Measurements from ENCODE around the gene RPUSD1. TPM values are rescaled to one million over a fixed set of nuclear protein-coding genes. Genes with fewer than 3 reads are reported as not detected.

The RPUSD1 gene
- total RNA-seq, 4 donors from 2014 or later: 16.1 to 71.4 (median 24.8) TPM

- Histone ChIP-seq H3K4me1 (peaks cover 7 to 20% (median 14%) of the 10 kb centered on the region in 4 donors), H3K36me3 (peaks cover 0 to 2% (median 0%) of the 10 kb centered on the region in 4 donors), H3K9me3 (no peaks in the 10 kb centered on the region), H3K27ac (peak overlapping the region; percentile 75 to 87 (median 81)), H3K27me3 (peaks cover 3% of the 10 kb centered on the region), H3K4me3 (peak overlapping the region; percentile 78 to 86 (median 84))
- WGBS, 2 donors (ENCODE audit: low coverage in 1 of 2): 0% methylated on average over 13 of the region's 22 CpGs; no CpG with 5 or more reads in 1 of the 2 donors
- in situ Hi-C loops (cut with MboI; ENCODE audit: low pct_ligation_motif_present in 1 of 4, low pct_unique_long_range_greater_than_20kb in 1 of 4, low sequenced_read_pairs in 3 of 4) (no loop called here), intact Hi-C loops (cut with DNase I; ENCODE audit: low total_unique reads) (loop anchor here (2.0 kb wide), 1 partner anchor 28 kb away; no protein-coding TSS in a partner anchor)
- no peak for TF ChIP-seq EP300 (IDR thresholded peaks at IDR 0.05; ENCODE audit: low read depth)
- TF ChIP-seq POLR2AphosphoS5 (IDR thresholded peaks at IDR 0.05): no peak
- no peak for TF ChIP-seq POLR2A (IDR thresholded peaks at IDR 0.05)
- no peak for TF ChIP-seq CTCF (IDR thresholded peaks at IDR 0.05)
- peak; percentile 26 for DNase-seq
These were observed 47.8 kb downstream of the RPUSD1 start for GRCh38 chr16:740459-740763.

- in situ Hi-C loops (cut with MboI; ENCODE audit: low pct_ligation_motif_present in 1 of 4, low pct_unique_long_range_greater_than_20kb in 1 of 4, low sequenced_read_pairs in 3 of 4): no loop called here
- no peak for DNase-seq
These were observed 48.4 kb downstream of the RPUSD1 start for GRCh38 chr16:739560-740458.

GRCh38 chr16:736936-737481, 51.2 kb downstream of the RPUSD1 start:
- no peaks in the 10 kb centered on the region for H3K27me3 ChIP-seq
- H3K27ac ChIP-seq: no peak overlapping the region
- intact Hi-C loops (cut with DNase I; ENCODE audit: low total_unique reads): no loop called here
- DNase-seq: no peak
- no peaks in the 10 kb centered on the region for H3K9me3 ChIP-seq
- H3K36me3 ChIP-seq: peaks cover 0 to 14% (median 5%) of the 10 kb centered on the region in 4 donors
- in situ Hi-C loops (cut with MboI; ENCODE audit: low pct_ligation_motif_present in 1 of 4, low pct_unique_long_range_greater_than_20kb in 1 of 4, low sequenced_read_pairs in 3 of 4): no loop called here
- peaks cover 7 to 20% (median 14%) of the 10 kb centered on the region in 4 donors for H3K4me1 ChIP-seq
- no peak overlapping the region for H3K4me3 ChIP-seq
- TF ChIP-seq EP300 (IDR thresholded peaks at IDR 0.05; ENCODE audit: low read depth): no peak
- TF ChIP-seq CTCF (IDR thresholded peaks at IDR 0.05): no peak
- TF ChIP-seq POLR2AphosphoS5 (IDR thresholded peaks at IDR 0.05): no peak
- no peak for TF ChIP-seq POLR2A (IDR thresholded peaks at IDR 0.05)
- 60 to 96% methylated on average over 1 to 29 of the region's 29 CpGs for WGBS, 2 donors (ENCODE audit: low coverage in 1 of 2)

More at GRCh38 chr16:739560-740458, 48.4 kb downstream of the RPUSD1 start:
- peaks cover 3% of the 10 kb centered on the region for H3K27me3 ChIP-seq
- no peak for TF ChIP-seq POLR2AphosphoS5 (IDR thresholded peaks at IDR 0.05)
- TF ChIP-seq POLR2A (IDR thresholded peaks at IDR 0.05): no peak
- TF ChIP-seq EP300 (IDR thresholded peaks at IDR 0.05; ENCODE audit: low read depth): no peak
- peak overlapping the region; percentile 78 to 86 (median 84) for H3K4me3 ChIP-seq
- WGBS, 2 donors (ENCODE audit: low coverage in 1 of 2): 43% methylated on average over 35 of the region's 38 CpGs; no CpG with 5 or more reads in 1 of the 2 donors
- intact Hi-C loops (cut with DNase I; ENCODE audit: low total_unique reads): loop anchor here (2.0 kb wide), 1 partner anchor 27 kb away; no protein-coding TSS in a partner anchor
- H3K36me3 ChIP-seq: peaks cover 0 to 6% (median 0%) of the 10 kb centered on the region in 4 donors
- H3K4me1 ChIP-seq: peaks cover 7 to 20% (median 14%) of the 10 kb centered on the region in 4 donors
- H3K27ac ChIP-seq: peak overlapping the region; percentile 75 to 87 (median 81)
- no peaks in the 10 kb centered on the region for H3K9me3 ChIP-seq

GRCh38 chr16:735982-736453, 52.2 kb downstream of the RPUSD1 start:
- no peak overlapping the region for H3K27ac ChIP-seq
- H3K36me3 ChIP-seq: peaks cover 0 to 14% (median 5%) of the 10 kb centered on the region in 4 donors
- no peak for TF ChIP-seq EP300 (IDR thresholded peaks at IDR 0.05; ENCODE audit: low read depth)
- TF ChIP-seq CTCF (IDR thresholded peaks at IDR 0.05): no peak
- no peak for TF ChIP-seq POLR2A (IDR thresholded peaks at IDR 0.05)
- TF ChIP-seq POLR2AphosphoS5 (IDR thresholded peaks at IDR 0.05): no peak
- H3K4me3 ChIP-seq: no peak overlapping the region
- no peaks in the 10 kb centered on the region for H3K27me3 ChIP-seq
- H3K4me1 ChIP-seq: peaks cover 7 to 13% (median 9%) of the 10 kb centered on the region in 4 donors
- no peaks in the 10 kb centered on the region for H3K9me3 ChIP-seq
- DNase-seq: no peak
- intact Hi-C loops (cut with DNase I; ENCODE audit: low total_unique reads) (no loop called here), in situ Hi-C loops (cut with MboI; ENCODE audit: low pct_ligation_motif_present in 1 of 4, low pct_unique_long_range_greater_than_20kb in 1 of 4, low sequenced_read_pairs in 3 of 4) (no loop called here)
- 86 to 95% methylated on average over 8 to 13 of the region's 13 CpGs for WGBS, 2 donors (ENCODE audit: low coverage in 1 of 2)

Data from transverse colon (tissue), 4 donors.